ENCODE data around the gene LYRM2.

The LYRM2 gene

DNA sequence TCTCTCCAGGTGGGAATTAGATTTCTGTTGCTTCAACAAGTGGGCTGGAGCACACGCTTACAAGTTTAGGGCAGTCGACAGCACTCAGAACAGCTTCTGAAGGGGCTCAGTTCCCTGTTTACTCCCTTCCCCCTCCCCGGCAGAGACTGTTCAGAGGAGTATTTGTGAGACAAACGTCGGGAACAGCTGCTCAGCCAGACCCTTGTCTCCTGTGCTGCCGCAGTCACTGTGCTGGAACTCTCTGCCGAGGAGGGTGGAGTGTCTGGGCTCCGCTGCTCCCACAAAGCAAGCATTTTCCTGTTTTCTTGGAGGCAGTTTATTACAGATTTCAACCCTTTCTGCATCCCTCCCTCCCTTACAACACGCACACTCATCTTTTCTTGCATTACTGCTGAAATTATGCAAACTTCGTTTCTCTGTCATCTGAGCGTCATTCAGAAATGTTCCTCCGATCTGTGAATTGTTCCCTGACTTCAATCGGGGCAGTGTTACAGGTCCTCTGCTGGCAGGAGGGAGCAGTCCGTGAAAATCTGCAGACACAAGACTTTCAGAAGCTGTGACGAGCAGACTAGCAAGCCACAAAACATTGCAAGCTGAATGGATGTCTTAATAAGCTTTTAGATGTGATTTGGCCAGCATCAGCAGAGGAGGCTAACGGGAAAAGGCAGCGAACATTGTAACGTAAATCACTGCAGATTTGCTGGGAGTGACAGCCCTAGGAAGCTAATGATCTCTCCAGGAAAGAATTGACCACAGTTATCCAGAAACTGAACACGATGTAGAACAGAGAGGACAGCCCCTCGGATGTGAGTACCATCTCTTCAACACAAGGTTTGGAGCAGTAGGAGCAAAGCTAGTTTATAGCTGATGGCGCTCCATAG, 76.2 kb downstream of the LYRM2 start:
- Histone ChIP-seq H3K79me2 (ENCODE audit: low read length) (no peaks in the 10 kb centered on the region), H2AFZ (ENCODE audit: low read depth, low read length) (no peak overlapping the region), H3K9ac (ENCODE audit: low read length) (no peak overlapping the region), H3K27me3 (ENCODE audit: low read depth, low read length) (0 out of 2 replicates have a peak, but pooled peaks cover 4% of the 10 kb centered on the region), H4K20me1 (ENCODE audit: insufficient read depth, low read length) (no peaks in the 10 kb centered on the region), H3K4me2 (ENCODE audit: low read length) (no peak overlapping the region), H3K4me3 (ENCODE audit: low read length) (no peak overlapping the region), H3K4me1 (ENCODE audit: low read length) (no peaks in the 10 kb centered on the region), H3K9me3 (ENCODE audit: insufficient read depth, low read length) (no peaks in the 10 kb centered on the region), H3K36me3 (replicated peaks; ENCODE audit: low read depth, low read length) (no peaks in the 10 kb centered on the region), H3K27ac (ENCODE audit: low read length) (no peak overlapping the region)
- TF ChIP-seq, protein P1, sequence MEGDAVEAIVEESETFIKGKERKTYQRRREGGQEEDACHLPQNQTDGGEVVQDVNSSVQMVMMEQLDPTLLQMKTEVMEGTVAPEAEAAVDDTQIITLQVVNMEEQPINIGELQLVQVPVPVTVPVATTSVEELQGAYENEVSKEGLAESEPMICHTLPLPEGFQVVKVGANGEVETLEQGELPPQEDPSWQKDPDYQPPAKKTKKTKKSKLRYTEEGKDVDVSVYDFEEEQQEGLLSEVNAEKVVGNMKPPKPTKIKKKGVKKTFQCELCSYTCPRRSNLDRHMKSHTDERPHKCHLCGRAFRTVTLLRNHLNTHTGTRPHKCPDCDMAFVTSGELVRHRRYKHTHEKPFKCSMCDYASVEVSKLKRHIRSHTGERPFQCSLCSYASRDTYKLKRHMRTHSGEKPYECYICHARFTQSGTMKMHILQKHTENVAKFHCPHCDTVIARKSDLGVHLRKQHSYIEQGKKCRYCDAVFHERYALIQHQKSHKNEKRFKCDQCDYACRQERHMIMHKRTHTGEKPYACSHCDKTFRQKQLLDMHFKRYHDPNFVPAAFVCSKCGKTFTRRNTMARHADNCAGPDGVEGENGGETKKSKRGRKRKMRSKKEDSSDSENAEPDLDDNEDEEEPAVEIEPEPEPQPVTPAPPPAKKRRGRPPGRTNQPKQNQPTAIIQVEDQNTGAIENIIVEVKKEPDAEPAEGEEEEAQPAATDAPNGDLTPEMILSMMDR (IDR thresholded peaks at IDR 0.05; ENCODE audit: low read depth, low read length) = no peak
- no peak for TF ChIP-seq EZH2phosphoT487 (IDR thresholded peaks at IDR 0.05; ENCODE audit: low read depth)

DNA sequence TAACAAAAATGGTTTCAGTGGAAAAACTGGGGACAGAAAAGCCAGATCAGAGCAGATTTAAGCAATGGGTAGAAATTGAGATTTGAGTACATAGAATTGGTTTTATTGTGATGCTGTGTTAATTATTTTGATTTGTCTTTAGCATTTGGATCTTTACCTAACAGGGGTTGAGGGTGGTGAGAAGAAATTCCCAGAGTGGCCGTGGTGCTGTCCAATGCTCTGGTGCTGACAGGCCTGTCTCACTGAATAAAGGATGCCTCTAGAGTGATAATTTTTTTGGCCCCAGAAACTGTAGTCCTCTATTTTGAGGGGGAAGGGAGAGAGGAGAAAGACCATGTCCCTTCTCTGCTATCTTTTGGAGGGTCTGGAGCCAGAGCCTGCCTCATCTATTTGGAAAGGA, 79.1 kb downstream of the LYRM2 start:
- Histone ChIP-seq H3K4me2 (ENCODE audit: low read length) (no peak overlapping the region), H3K9me3 (ENCODE audit: insufficient read depth, low read length) (no peaks in the 10 kb centered on the region), H4K20me1 (ENCODE audit: insufficient read depth, low read length) (no peaks in the 10 kb centered on the region), H3K27ac (ENCODE audit: low read length) (no peak overlapping the region), H3K27me3 (ENCODE audit: low read depth, low read length) (0 out of 2 replicates have a peak, but pooled peaks cover 8% of the 10 kb centered on the region), H3K4me1 (ENCODE audit: low read length) (no peaks in the 10 kb centered on the region), H2AFZ (ENCODE audit: low read depth, low read length) (no peak overlapping the region), H3K9ac (ENCODE audit: low read length) (no peak overlapping the region), H3K4me3 (ENCODE audit: low read length) (no peak overlapping the region), H3K36me3 (replicated peaks; ENCODE audit: low read depth, low read length) (no peaks in the 10 kb centered on the region), H3K79me2 (ENCODE audit: low read length) (no peaks in the 10 kb centered on the region)
- TF ChIP-seq, protein P1 (IDR thresholded peaks at IDR 0.05; ENCODE audit: low read depth, low read length) = no peak
- TF ChIP-seq EZH2phosphoT487 (IDR thresholded peaks at IDR 0.05; ENCODE audit: low read depth) = no peak

DNA sequence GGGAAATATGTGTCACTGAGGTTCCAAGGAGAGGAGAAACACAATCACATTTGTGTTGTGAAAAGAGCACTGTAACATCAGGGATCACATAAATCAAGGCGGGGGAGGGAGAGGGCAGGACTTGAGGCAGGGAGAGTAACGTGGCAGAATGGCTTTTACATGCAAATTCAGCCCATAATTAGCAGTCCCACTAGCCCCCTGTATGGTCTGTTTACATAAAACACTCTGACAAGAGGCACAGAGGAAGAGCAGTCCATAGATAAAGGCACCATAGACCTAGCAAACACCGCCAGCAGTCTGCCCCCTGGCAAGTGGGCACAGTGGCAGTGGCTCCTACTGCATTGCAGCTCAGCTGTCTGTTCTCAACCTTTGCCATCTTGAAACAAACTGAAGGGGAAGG, 82.7 kb downstream of the LYRM2 start:
- TF ChIP-seq, protein P1 (IDR thresholded peaks at IDR 0.05; ENCODE audit: low read depth, low read length) = no peak
- no peak for TF ChIP-seq EZH2phosphoT487 (IDR thresholded peaks at IDR 0.05; ENCODE audit: low read depth)
- Histone ChIP-seq H2AFZ (ENCODE audit: low read depth, low read length) (no peak overlapping the region), H3K27me3 (ENCODE audit: low read depth, low read length) (0 out of 2 replicates have a peak, but pooled peaks cover 5% of the 10 kb centered on the region), H3K4me3 (ENCODE audit: low read length) (no peak overlapping the region), H3K36me3 (replicated peaks; ENCODE audit: low read depth, low read length) (no peaks in the 10 kb centered on the region), H3K27ac (ENCODE audit: low read length) (no peak overlapping the region), H3K4me2 (ENCODE audit: low read length) (no peak overlapping the region), H3K79me2 (ENCODE audit: low read length) (no peaks in the 10 kb centered on the region), H4K20me1 (ENCODE audit: insufficient read depth, low read length) (no peaks in the 10 kb centered on the region), H3K9me3 (ENCODE audit: insufficient read depth, low read length) (no peaks in the 10 kb centered on the region), H3K9ac (ENCODE audit: low read length) (no peak overlapping the region), H3K4me1 (ENCODE audit: low read length) (no peaks in the 10 kb centered on the region)

DNA sequence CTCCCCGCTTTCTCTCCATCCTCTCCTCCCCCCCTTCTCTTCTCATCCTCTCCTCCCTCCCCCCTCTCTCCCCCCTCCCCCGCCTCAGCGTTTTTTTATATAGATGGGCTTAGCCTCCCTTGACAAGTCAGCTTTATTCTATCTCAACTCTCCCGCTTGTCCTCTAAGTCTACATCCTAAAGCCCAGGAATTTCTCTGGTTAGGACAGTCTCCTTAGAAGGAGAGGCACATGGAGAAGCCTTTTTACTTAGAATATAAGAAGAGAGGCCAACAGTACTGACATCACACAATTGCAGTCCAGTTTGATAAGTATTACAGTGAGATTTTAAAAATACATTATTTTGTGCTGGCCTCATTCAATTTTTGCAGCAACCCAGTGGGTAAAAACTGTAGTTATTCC, 83.5 kb downstream of the LYRM2 start:
- Histone ChIP-seq H2AFZ (ENCODE audit: low read depth, low read length) (no peak overlapping the region), H3K9me3 (ENCODE audit: insufficient read depth, low read length) (no peaks in the 10 kb centered on the region), H3K4me3 (ENCODE audit: low read length) (no peak overlapping the region), H3K9ac (ENCODE audit: low read length) (no peak overlapping the region), H3K79me2 (ENCODE audit: low read length) (no peaks in the 10 kb centered on the region), H3K4me2 (ENCODE audit: low read length) (no peak overlapping the region), H4K20me1 (ENCODE audit: insufficient read depth, low read length) (no peaks in the 10 kb centered on the region), H3K4me1 (ENCODE audit: low read length) (no peaks in the 10 kb centered on the region), H3K27ac (ENCODE audit: low read length) (no peak overlapping the region), H3K36me3 (replicated peaks; ENCODE audit: low read depth, low read length) (no peaks in the 10 kb centered on the region), H3K27me3 (ENCODE audit: low read depth, low read length) (0 out of 2 replicates have a peak, but pooled peaks cover 5% of the 10 kb centered on the region)
- TF ChIP-seq, protein P1 (IDR thresholded peaks at IDR 0.05; ENCODE audit: low read depth, low read length) = no peak
- TF ChIP-seq EZH2phosphoT487 (IDR thresholded peaks at IDR 0.05; ENCODE audit: low read depth) = no peak
